NCI-H226 (cell line): Measurements from ENCODE around the gene HID1.
"Not testable (repeated sequence)": the region's sequence is repeated elsewhere in the genome, so short reads cannot be mapped to it uniquely, and the experiment has no call there.

Experiments used
- DNase-seq: peaks from one replicate; pipeline ENCODE4 v3.0.0-alpha.2; 2015

The HID1 gene

DNA sequence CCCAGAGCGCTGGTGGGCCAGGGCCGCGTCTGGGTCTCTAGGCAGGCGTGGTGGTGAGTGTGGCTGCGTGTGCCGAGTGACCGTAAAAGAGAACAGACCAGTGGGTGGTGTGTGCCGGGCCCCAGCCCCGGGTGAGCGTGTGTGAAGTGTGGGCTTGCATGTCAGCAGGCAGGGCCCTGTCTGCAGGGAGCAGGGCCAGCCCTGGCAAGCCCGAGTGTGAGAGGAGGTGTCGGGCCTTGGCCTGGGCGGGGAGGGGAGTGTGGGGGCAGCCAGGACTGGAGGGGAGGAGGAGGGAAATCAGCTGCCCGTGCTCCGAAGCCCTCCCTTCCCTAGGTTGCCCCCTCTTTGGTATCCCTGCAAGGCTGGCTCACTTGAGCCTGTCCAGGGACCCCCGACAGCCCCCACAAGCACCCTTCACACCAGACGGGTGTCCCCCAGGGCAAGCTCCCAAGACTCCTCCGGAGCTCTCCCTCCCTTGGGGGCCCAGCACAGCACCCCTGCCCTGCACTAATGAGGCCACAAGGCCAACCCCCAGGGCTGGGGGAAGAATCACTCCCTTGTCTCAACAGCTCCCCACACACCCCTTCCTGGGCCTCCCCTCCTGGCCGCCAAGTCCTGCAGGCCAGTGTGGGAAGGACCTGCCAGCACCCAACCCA is 51.4 kb downstream of the HID1 start:
- DNase-seq: no peak

DNA sequence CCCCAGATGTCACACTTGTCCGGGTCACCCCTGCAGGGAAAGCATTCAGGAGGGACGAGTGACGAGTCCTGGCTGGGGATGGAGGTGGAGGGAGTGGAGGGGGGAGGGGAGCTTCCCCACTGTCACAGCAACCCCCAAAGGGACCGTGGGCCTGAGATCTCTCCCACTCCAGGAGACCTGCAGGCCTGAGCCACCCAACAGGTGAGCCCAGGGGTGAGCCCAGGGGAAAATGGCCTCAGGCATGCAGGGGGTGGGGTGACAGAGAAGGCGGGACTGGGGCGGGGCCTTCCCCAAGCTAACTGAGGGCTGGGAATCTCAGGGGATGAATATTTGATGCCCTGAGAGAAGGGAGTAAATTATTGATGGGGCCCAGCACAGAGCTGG is 51.9 kb downstream of the HID1 start:
- no peak for DNase-seq

GRCh38 chr17:74920306-74920620 is 52.3 kb downstream of the HID1 start:
- DNase-seq: no peak

GRCh38 chr17:74919440-74920305 is 52.9 kb downstream of the HID1 start:
- no peak for DNase-seq

DNA sequence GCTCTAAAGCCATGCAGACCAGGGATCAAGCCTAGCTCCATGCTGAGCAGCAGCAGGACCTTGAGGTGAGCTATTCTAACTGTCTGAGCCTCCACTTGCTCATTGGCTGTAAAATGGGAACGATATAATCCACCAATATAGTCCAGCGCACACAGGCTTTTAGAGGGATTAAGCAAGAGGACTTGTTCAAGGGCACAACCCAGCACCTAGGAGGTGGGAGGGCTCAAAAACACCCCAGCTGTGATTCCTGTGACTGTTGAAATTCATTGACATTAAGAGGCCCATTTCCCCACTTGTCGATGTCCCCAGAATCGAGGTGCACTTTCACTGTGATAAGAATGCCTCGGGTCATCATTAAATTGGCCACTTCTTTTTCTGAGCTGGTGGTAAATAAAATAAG is 53.7 kb downstream of the HID1 start:
- DNase-seq: no peak

DNA sequence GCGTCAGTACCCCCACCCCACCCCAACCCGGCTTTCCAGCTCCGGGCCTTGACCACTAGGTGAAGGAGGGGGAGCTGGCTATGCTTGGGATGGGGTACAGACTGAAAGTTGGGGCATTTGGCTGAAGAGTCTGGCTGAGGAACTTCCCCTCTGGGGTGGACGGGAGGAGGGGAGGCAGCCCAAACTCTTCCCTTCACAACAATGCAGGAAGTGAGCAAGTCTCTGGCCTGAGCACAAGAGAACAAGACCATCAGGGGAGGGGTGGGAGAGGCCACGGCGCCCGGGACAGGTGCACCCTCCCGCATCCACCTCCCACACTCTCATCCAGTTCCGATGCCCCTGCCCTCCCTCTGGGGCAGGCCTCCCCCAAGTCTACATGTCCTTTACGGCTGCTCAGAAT is 55.1 kb downstream of the HID1 start:
- no peak for DNase-seq

- DNase-seq: no peak
Observed at GRCh38 chr17:74916851-74917199, 55.7 kb downstream of the HID1 start.

- no peak for DNase-seq
Observed at GRCh38 chr17:74916136-74916850, 56.3 kb downstream of the HID1 start.

DNA sequence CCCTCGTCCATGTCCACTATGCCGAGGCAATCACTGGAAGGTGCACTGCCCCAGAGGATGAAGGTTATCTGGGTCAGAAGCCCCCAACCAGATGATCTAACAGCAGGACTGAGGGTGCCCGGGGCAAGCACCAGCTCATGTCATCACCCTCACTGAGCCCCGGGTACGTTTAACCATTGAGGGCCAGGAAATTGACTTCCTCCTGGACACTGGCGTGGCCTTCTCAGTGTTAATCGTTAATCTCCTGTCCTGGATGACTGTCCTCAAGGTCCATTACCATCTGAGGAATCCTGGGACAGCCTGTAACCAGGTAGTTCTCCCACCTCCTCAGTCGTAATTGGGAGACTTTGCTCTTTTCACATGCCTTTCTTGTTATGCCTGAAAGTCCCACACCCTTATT is 61.1 kb downstream of the HID1 start:
- DNase-seq: not testable (repeated sequence)

GRCh38 chr17:74909097-74909496 is 63.5 kb downstream of the HID1 start:
- not testable (repeated sequence) for DNase-seq

GRCh38 chr17:74907012-74907411 is 65.5 kb downstream of the HID1 start:
- no peak for DNase-seq

GRCh38 chr17:74906214-74906793 is 66.3 kb downstream of the HID1 start:
- not testable (repeated sequence) for DNase-seq

- no peak for DNase-seq
Observed at GRCh38 chr17:74904687-74905409, 67.7 kb downstream of the HID1 start.

DNA sequence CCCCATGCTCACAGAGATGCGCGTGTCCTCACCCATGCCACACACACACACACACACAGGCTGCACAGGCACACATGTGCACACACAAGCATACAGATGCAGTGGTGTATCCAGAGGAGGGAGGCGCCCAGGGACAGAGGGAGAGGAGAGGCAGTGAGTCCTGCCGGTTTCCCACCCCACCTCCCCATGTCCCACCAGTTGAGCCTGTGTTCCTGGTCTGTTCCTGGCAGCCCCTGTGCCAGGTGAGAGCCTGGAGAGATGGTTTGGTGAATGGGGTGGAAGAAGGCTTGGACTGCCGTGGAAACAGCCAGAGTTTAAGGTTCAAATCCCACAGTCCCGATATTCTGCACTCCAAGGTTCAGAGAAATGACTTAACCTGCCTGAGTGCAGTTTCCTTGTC is 68.9 kb downstream of the HID1 start:
- no peak for DNase-seq

DNA sequence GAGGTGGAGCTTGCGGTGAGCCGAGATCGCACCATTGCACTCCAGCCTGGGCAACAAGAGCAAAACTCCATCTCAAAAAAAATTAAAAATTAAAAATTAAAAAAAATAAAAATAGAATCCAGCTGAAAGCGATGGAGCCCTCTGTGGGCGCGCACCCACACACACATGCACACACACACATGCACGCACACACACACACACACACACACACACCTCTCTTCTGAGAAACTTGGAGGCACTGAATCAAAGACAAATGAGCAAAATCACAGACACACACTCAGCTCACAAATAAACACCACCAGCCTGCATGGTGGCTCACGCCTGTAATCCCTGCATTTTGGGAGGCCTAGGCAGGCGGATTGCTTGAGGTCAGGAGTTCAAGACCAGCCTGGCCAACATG is 69.5 kb downstream of the HID1 start:
- DNase-seq: no peak

DNA sequence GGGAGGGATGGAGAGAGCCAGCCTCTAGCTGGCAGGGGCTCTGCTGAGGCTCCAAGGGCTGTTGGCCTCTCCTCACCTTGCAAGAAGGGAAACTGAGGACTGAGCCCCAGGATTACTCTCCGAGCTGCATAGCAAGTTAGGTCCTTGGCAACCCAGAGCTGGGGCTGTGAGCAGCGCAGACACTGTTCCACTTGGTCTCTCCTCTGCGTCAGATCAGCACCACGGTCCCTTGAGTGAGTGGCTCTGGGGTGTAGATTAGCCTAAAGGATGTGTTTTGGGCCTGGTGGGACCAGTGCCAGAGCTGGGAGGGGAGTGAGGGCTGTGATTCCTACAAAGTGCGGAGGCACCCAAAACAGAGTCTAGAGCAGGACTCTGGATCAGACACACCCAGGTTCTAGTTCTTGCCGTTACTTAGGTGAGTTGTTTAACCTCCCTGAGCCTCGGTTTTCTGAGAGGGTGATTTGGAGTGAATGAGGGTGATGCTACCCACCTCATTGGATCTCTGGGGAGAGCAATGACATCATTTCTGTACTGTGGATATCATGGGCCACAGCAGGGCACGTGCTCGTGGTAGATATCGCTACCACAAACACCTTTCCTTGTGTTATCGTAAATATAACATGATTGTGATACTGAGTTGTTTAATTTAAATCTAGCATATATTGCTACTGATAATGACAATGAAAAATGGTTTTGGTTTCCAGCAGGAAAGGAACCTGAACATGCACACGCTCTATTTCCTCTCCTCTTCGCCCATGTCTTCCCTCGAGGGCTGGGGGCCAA is 71.0 kb downstream of the HID1 start:
- DNase-seq: no peak
